Mesenchymal stem cell (in vitro differentiated cells and primary cell): ENCODE results near the gene CYP39A1.

Experiments
- DNase-seq: peaks from one replicate; pipeline ENCODE4 v3.0.0-alpha.2; 2013
- H2AFZ ChIP-seq: one replicate; pipeline ENCODE4 v1.6.1; 2013; ENCODE audit warnings: low read depth, mild to moderate bottlenecking, control low read depth, inconsistent platforms, low read length, moderate library complexity
- H2AK5ac ChIP-seq: 2 replicates; pipeline ENCODE4 v1.6.1; 2013; ENCODE audit warnings: low read length, moderate library complexity, mild to moderate bottlenecking, inconsistent platforms; ENCODE audit not compliant: severe bottlenecking
- H2BK120ac ChIP-seq: one replicate; pipeline ENCODE4 v1.6.1; 2013; ENCODE audit warnings: low read depth, mild to moderate bottlenecking, inconsistent platforms, low read length, moderate library complexity
- H2BK12ac ChIP-seq, 2 experiments: one replicate each; pipeline ENCODE4 v1.6.1; 2013; ENCODE audit warnings: inconsistent platforms in 2 of 2, low read length in 2 of 2, mild to moderate bottlenecking in 2 of 2, moderate library complexity in 2 of 2, control low read depth in 1 of 2
- H2BK15ac ChIP-seq: one replicate; pipeline ENCODE4 v1.6.1; 2013; ENCODE audit warnings: mild to moderate bottlenecking, low read depth, inconsistent platforms; ENCODE audit not compliant: poor library complexity, severe bottlenecking
- H2BK5ac ChIP-seq: 2 replicates; pipeline ENCODE4 v1.6.1; 2013; ENCODE audit warnings: low read depth, mild to moderate bottlenecking, low read length, control low read depth, inconsistent platforms; ENCODE audit not compliant: poor library complexity, severe bottlenecking
- H3K14ac ChIP-seq, 2 experiments: one replicate each; pipeline ENCODE4 v1.6.1; 2013; ENCODE audit warnings: inconsistent platforms in 2 of 2, low read length in 2 of 2, control low read depth in 1 of 2, mild to moderate bottlenecking in 1 of 2, moderate library complexity in 1 of 2
- H3K18ac ChIP-seq, 2 experiments: one replicate each; pipeline ENCODE4 v1.6.1; 2013; ENCODE audit warnings: inconsistent platforms in 2 of 2, low read length in 2 of 2, control low read depth in 1 of 2, low read depth in 1 of 2, mild to moderate bottlenecking in 1 of 2
- H3K23ac ChIP-seq, 2 experiments: one replicate each; pipeline ENCODE4 v1.6.1; 2013; ENCODE audit warnings: inconsistent platforms in 2 of 2, low read length in 2 of 2, mild to moderate bottlenecking in 2 of 2, moderate library complexity in 2 of 2, control low read depth in 1 of 2
- H3K27ac ChIP-seq: 2 replicates; pipeline ENCODE4 v1.5.1; 2013; ENCODE audit warnings: mild to moderate bottlenecking, moderate library complexity, low read length, control low read depth, inconsistent platforms; ENCODE audit not compliant: poor library complexity, severe bottlenecking
- H3K27me3 ChIP-seq, 2 experiments: 2 replicates each; pipeline versions ENCODE4 v1.6.1 to v1.7.0; 2013; ENCODE audit warnings: low read length in 2 of 2, mild to moderate bottlenecking in 2 of 2, moderate library complexity in 2 of 2, control low read depth in 1 of 2, inconsistent platforms in 1 of 2; ENCODE audit not compliant: control insufficient read depth in 1 of 2, insufficient read depth in 1 of 2
- H3K36me3 ChIP-seq, 2 experiments: 2 replicates each; pipeline versions ENCODE4 v1.6.1 to v1.7.0; 2013; ENCODE audit warnings: low read length in 2 of 2, control low read depth in 1 of 2, inconsistent platforms in 1 of 2, low read depth in 1 of 2, mild to moderate bottlenecking in 1 of 2; ENCODE audit not compliant: insufficient read depth in 2 of 2, control insufficient read depth in 1 of 2
- H3K4ac ChIP-seq, 2 experiments: one replicate each; pipeline ENCODE4 v1.6.1; 2013; ENCODE audit warnings: inconsistent platforms in 2 of 2, low read length in 2 of 2, mild to moderate bottlenecking in 2 of 2, moderate library complexity in 2 of 2, control low read depth in 1 of 2, low read depth in 1 of 2
- H3K4me1 ChIP-seq: 2 replicates; pipeline ENCODE4 v1.6.1; 2013; ENCODE audit warnings: low read depth, low read length, control low read depth; ENCODE audit not compliant: control insufficient read depth, insufficient read depth
- H3K4me2 ChIP-seq: 2 replicates; pipeline ENCODE4 v1.6.1; 2013; ENCODE audit warnings: low read length, mild to moderate bottlenecking, inconsistent platforms; ENCODE audit not compliant: poor library complexity, severe bottlenecking
- H3K4me3 ChIP-seq, 2 experiments: 2 replicates each; pipeline versions ENCODE4 v1.5.1 to v1.7.0; 2013; ENCODE audit warnings: low read length in 2 of 2, mild to moderate bottlenecking in 2 of 2, control low read depth in 1 of 2, low read depth in 1 of 2; ENCODE audit not compliant: insufficient read depth in 1 of 2
- H3K79me1 ChIP-seq: replicated peaks from 2 replicates; pipeline ENCODE4 v1.6.1; 2013; ENCODE audit warnings: mild to moderate bottlenecking, control low read depth, low read length, inconsistent platforms; ENCODE audit not compliant: poor library complexity, severe bottlenecking
- H3K9ac ChIP-seq: 2 replicates; pipeline ENCODE4 v1.7.0; 2013; ENCODE audit warnings: mild to moderate bottlenecking, low read length, moderate library complexity
- H3K9me3 ChIP-seq: 2 replicates; pipeline ENCODE4 v1.7.0; 2013; ENCODE audit warnings: mild to moderate bottlenecking, low read length; ENCODE audit not compliant: control insufficient read depth
- H4K8ac ChIP-seq: one replicate; pipeline ENCODE4 v1.6.1; 2013; ENCODE audit warnings: inconsistent platforms, mild to moderate bottlenecking, low read length, moderate library complexity
- H4K91ac ChIP-seq: one replicate; pipeline ENCODE4 v1.6.1; 2013; ENCODE audit warnings: mild to moderate bottlenecking, low read length, inconsistent platforms
- WGBS: methylation state at CpG from one replicate; pipeline ENCODE4 v1.1.7; 2013; ENCODE audit warnings: mixed read lengths; 5-methylcytosine and 5-hydroxymethylcytosine counted together

CYP39A1 gene

DNA sequence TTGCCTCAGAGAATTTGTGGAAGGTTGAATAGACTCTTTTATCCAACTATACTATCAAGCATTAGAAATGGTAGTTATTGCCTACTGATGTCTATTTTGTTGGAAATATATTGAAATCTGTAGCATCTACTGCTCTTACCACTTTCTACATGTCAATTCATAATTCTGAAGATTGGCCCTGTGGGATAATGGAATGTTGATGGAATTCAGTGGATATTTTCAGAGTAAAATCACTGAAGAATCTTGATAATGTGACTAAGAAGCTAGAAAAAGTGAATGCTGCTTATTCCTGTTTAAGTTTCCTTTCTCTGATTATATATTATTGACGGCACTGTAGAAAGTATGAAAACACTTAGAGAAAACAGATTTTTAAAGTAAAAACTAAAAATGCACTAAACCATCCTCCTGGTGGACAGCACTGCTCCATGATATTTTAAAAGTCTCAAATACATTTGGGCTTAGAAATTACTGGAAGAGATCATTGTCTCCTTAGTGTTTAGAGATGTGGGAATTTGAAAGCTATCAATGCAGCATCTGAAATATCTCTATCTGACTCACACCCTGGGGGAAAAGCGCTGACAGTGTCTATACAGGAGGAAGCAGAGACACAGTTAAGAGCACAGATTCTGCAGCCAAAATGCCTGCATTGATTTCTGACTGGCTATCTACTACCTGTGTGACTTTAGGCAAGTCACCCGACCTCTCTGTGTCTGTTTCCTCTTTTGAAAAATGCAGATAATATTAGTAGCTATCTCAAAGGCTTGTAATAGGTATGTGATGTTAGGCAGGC is 123.5 kb downstream of the CYP39A1 start:
- peaks cover 0 to 3% of the 10 kb centered on the region in 2 experiments for H3K27me3 ChIP-seq
- peak; percentile 22 for DNase-seq
- 92% methylated on average over 1 of the region's 3 CpGs for WGBS
- no peak overlapping the region for H3K4me3 ChIP-seq
- H3K9ac ChIP-seq: no peak overlapping the region
- no peak overlapping the region for H3K23ac ChIP-seq
- H2BK120ac ChIP-seq: no peak overlapping the region
- H3K9me3 ChIP-seq: no peaks in the 10 kb centered on the region
- H2AFZ ChIP-seq: no peak overlapping the region
- no peak overlapping the region for H3K4ac ChIP-seq
- H3K27ac ChIP-seq: peak overlapping the region; percentile 8
- H3K18ac ChIP-seq: no peak overlapping the region
- no peak overlapping the region for H2BK15ac ChIP-seq
- no peaks in the 10 kb centered on the region for H3K79me1 ChIP-seq
- no peak overlapping the region for H4K91ac ChIP-seq
- H2BK12ac ChIP-seq: no peak overlapping the region
- H2AK5ac ChIP-seq: no peak overlapping the region
- no peaks in the 10 kb centered on the region for H3K4me1 ChIP-seq
- no peaks in the 10 kb centered on the region for H3K36me3 ChIP-seq
- H3K4me2 ChIP-seq: no peak overlapping the region
- H3K14ac ChIP-seq: no peak overlapping the region
- H4K8ac ChIP-seq: no peak overlapping the region
- H2BK5ac ChIP-seq: no peak overlapping the region

DNA sequence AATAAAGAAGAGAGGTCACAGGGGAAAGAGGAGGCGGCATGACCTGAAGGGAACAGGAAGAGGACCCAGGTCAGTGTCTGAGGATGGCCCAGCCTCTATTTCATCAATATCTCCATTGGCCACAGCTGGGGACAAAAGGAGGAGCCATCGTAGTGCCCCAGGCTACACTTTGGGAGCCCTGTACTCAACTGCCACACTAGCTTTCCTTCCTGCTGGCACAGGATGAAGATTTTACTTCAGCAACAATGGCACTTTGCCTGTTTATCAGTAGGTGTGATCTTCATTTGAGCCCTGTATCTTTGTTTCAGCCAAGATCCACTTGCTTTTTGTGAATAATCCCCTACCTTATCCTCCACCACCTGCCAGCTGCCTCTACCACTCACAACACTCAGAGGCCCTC is 126.0 kb downstream of the CYP39A1 start:
- Histone ChIP-seq H2BK5ac (no peak overlapping the region), H3K18ac (no peak overlapping the region), H3K9me3 (no peaks in the 10 kb centered on the region), H2BK120ac (no peak overlapping the region), H3K23ac (no peak overlapping the region), H3K4me3 (no peak overlapping the region), H3K79me1 (no peaks in the 10 kb centered on the region), H3K27ac (no peak overlapping the region), H4K8ac (no peak overlapping the region), H2AK5ac (no peak overlapping the region), H3K4me1 (no peaks in the 10 kb centered on the region), H3K9ac (no peak overlapping the region), H3K4me2 (no peak overlapping the region), H2BK15ac (no peak overlapping the region), H3K14ac (no peak overlapping the region), H2AFZ (no peak overlapping the region), H2BK12ac (no peak overlapping the region), H4K91ac (no peak overlapping the region), H3K27me3 (peaks cover 0 to 3% of the 10 kb centered on the region in 2 experiments), H3K36me3 (no peaks in the 10 kb centered on the region), H3K4ac (no peak overlapping the region)
- WGBS: 72% methylated on average over 2 of the region's 2 CpGs
- DNase-seq: no peak

DNA sequence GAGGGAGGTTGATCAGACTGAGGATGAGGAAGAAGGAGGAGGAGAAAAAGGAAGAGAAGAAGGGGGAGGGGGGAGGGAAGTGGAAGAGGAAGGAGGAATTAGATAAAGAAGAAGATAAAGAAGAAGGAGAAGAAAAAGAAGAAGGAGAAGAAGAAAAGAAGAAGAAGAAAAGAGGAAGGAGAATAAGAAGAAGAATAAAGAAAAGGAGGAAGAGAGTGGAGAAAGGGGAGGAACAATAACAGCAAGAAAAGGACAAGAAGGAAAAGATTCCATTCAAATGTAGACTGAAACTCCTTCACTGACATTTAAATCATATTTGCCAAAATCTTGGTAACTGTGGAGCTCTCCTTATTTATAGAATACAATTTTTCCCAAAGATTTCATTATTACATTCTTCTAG is 127.0 kb downstream of the CYP39A1 start:
- no peak overlapping the region for H2BK5ac ChIP-seq
- H3K4me1 ChIP-seq: no peaks in the 10 kb centered on the region
- H3K27ac ChIP-seq: no peak overlapping the region

DNA sequence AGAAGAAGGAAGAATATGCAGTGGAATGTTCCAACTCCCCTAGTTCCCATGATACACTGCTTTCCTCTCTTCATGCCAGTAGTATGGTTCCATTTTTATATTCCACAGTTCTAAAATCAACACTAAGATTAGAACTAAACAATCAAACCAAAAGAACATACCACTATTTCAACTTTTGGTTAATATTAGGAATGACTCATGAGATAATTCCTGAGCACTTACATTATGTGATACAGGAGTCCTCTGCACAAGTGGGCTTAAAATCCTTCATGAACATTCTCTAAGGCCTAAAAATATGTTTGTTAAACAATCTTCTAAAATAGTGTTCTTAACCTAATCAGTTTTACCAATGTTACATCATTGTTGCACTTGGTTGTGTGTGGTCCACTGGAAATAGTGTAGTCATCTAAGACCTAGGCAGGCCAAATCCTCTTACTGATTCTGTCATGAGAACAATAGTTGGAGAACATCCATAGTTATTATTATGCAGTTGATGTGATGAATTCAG is 131.1 kb downstream of the CYP39A1 start:
- no peak overlapping the region for H4K91ac ChIP-seq
- no peaks in the 10 kb centered on the region for H3K27me3 ChIP-seq
- no peak overlapping the region for H2BK15ac ChIP-seq
- no peak overlapping the region for H2BK12ac ChIP-seq
- H2BK5ac ChIP-seq: no peak overlapping the region
- H2AK5ac ChIP-seq: no peak overlapping the region
- no peak overlapping the region for H2BK120ac ChIP-seq
- H2AFZ ChIP-seq: no peak overlapping the region
- H3K9ac ChIP-seq: no peak overlapping the region
- H3K18ac ChIP-seq: no peak overlapping the region
- no peaks in the 10 kb centered on the region for H3K4me1 ChIP-seq
- no peaks in the 10 kb centered on the region for H3K36me3 ChIP-seq
- H3K4me2 ChIP-seq: no peak overlapping the region
- H3K79me1 ChIP-seq: no peaks in the 10 kb centered on the region
- H4K8ac ChIP-seq: no peak overlapping the region
- no peaks in the 10 kb centered on the region for H3K9me3 ChIP-seq
- H3K4me3 ChIP-seq: no peak overlapping the region
- no peak overlapping the region for H3K14ac ChIP-seq
- H3K27ac ChIP-seq: peak overlapping the region; percentile 5
- DNase-seq: peak; percentile 43
- no peak overlapping the region for H3K23ac ChIP-seq
- no peak overlapping the region for H3K4ac ChIP-seq

More for the DNA sequence above, 127.0 kb downstream of the CYP39A1 start:
- no peak overlapping the region for H3K4ac ChIP-seq
- H3K23ac ChIP-seq: no peak overlapping the region
- no peak overlapping the region for H4K8ac ChIP-seq
- H3K4me3 ChIP-seq: no peak overlapping the region
- H3K18ac ChIP-seq: no peak overlapping the region
- H3K4me2 ChIP-seq: no peak overlapping the region
- H3K9me3 ChIP-seq: no peaks in the 10 kb centered on the region
- no peak overlapping the region for H3K14ac ChIP-seq
- H3K79me1 ChIP-seq: no peaks in the 10 kb centered on the region
- DNase-seq: no peak
- H2BK120ac ChIP-seq: no peak overlapping the region
- H2AFZ ChIP-seq: no peak overlapping the region
- no peaks in the 10 kb centered on the region for H3K36me3 ChIP-seq
- H4K91ac ChIP-seq: no peak overlapping the region
- no peak overlapping the region for H2BK12ac ChIP-seq
- H2BK15ac ChIP-seq: no peak overlapping the region
- H3K9ac ChIP-seq: no peak overlapping the region
- no peak overlapping the region for H2AK5ac ChIP-seq
- peaks cover 0 to 3% of the 10 kb centered on the region in 2 experiments for H3K27me3 ChIP-seq
